Lower leg skin (tissue), 4 donors: Measurements from ENCODE around the gene ADGRL1. TPM values are rescaled to one million over a fixed set of nuclear protein-coding genes. Genes with fewer than 3 reads are reported as not detected.

Experiments
- DNase-seq, 2 donors: peaks; one replicate each; pipeline ENCODE4 v3.0.0-alpha.2; 2019; ENCODE audit warnings: low spot score in 2 of 2
- H3K4me3 ChIP-seq: fragments of 200-600 bp; sonication (generic); 2 replicates; pipeline ENCODE4 v1.5.1; 2017; ENCODE audit warnings: mild to moderate bottlenecking, low read depth; ENCODE audit not compliant: poor library complexity, severe bottlenecking
- CTCF ChIP-seq, 3 donors: fragments of 450-650 bp; IDR thresholded peaks; one replicate each; pipeline ENCODE4 v1.5.1; 2016; ENCODE audit warnings: antibody characterized with exemption in 3 of 3, mild to moderate bottlenecking in 3 of 3, moderate library complexity in 2 of 3
- POLR2A ChIP-seq, 2 donors: fragments of 450-650 bp; IDR thresholded peaks; one replicate each; pipeline ENCODE4 v1.6.1; 2016 to 2017; ENCODE audit warnings: antibody characterized with exemption in 2 of 2, mild to moderate bottlenecking in 1 of 2, moderate library complexity in 1 of 2
- WGBS, 2 donors: methylation state at CpG; one replicate each; pipeline ENCODE4 v1.1.5; 2018; 5-methylcytosine and 5-hydroxymethylcytosine counted together
- intact Hi-C: fragments of 100-400 bp; cut with DNase I; formaldehyde crosslinking; loops from one replicate; pipeline ENCODE4 v1.15.0; 2023; ENCODE audit warnings: low total_unique reads
- total RNA-seq, 4 donors: library from RNA; depleted of rRNA; stranded (reverse); fragments of >200 nt; gene quantifications; one replicate each; pipeline ENCODE4 v1.1.0, GENCODE V29; 2016

The ADGRL1 gene
- total RNA-seq, 4 donors from 2014 or later: 27.6 to 37.7 (median 29.8) TPM

- DNase-seq: no peak
- H3K4me3 ChIP-seq: no peak overlapping the region
- intact Hi-C loops: no loop called here
- 92 to 96% methylated on average over 12 of the region's 12 CpGs for WGBS, 2 donors
- TF ChIP-seq CTCF (IDR thresholded peaks at IDR 0.05): no peak
- TF ChIP-seq POLR2A (IDR thresholded peaks at IDR 0.05): no peak
These were observed 37.0 kb downstream of the ADGRL1 start for GRCh38 chr19:14168993-14169392.

- 84% methylated on average over 19 of the region's 19 CpGs for WGBS, 2 donors
- H3K4me3 ChIP-seq: no peak overlapping the region
- TF ChIP-seq CTCF (IDR thresholded peaks at IDR 0.05) (no peak), POLR2A (IDR thresholded peaks at IDR 0.05) (no peak)
- no peak for DNase-seq
- intact Hi-C loops: no loop called here
These were observed 37.6 kb downstream of the ADGRL1 start for GRCh38 chr19:14168259-14168972.

GRCh38 chr19:14167576-14168138, 38.3 kb downstream of the ADGRL1 start:
- WGBS, 2 donors: 40 to 45% methylated on average over 9 to 13 of the region's 18 CpGs
- no peak for DNase-seq
- no peak overlapping the region for H3K4me3 ChIP-seq
- no peak for TF ChIP-seq CTCF (IDR thresholded peaks at IDR 0.05)
- no peak for TF ChIP-seq POLR2A (IDR thresholded peaks at IDR 0.05)
- intact Hi-C loops: no loop called here

- H3K4me3 ChIP-seq: no peak overlapping the region
- intact Hi-C loops: no loop called here
- DNase-seq: no peak
- TF ChIP-seq CTCF (IDR thresholded peaks at IDR 0.05) (no peak), POLR2A (IDR thresholded peaks at IDR 0.05) (no peak)
- 73 to 75% methylated on average over 12 of the region's 12 CpGs for WGBS, 2 donors
These were observed 38.9 kb downstream of the ADGRL1 start for GRCh38 chr19:14166999-14167575.

GRCh38 chr19:14165990-14166830, 39.8 kb downstream of the ADGRL1 start:
- H3K4me3 ChIP-seq: no peak overlapping the region
- TF ChIP-seq POLR2A (IDR thresholded peaks at IDR 0.05): no peak
- TF ChIP-seq CTCF (IDR thresholded peaks at IDR 0.05): no peak
- intact Hi-C loops: no loop called here
- 74 to 77% methylated on average over 20 of the region's 20 CpGs for WGBS, 2 donors
- no peak for DNase-seq
